Caki2 (cell line): ENCODE measurements around the gene RDH11. TPM values are rescaled to one million over a fixed set of nuclear protein-coding genes. Genes with fewer than 3 reads are reported as not detected.

ENCODE experiments used
- DNase-seq: peaks from one replicate; pipeline ENCODE4 v3.0.0-alpha.2; 2015; ENCODE audit warnings: low read depth
- in situ Hi-C: cut with HindIII; loops from 2 replicates; pipeline ENCODE4 v1.10.0; 2016; ENCODE audit warnings: low sequenced_read_pairs, low pct_unique_long_range_greater_than_20kb, mixed read lengths
- total RNA-seq: library from RNA; depleted of rRNA; stranded (reverse); fragments of >200 nt; shearing (Covaris generic); gene quantifications from 2 replicates; pipeline ENCODE4 v1.2.3, GENCODE V29; 2014; ENCODE audit warnings: low replicate concordance

RDH11 gene
- total RNA-seq, 1 experiment from 2014 or later = 33.2 TPM

DNA sequence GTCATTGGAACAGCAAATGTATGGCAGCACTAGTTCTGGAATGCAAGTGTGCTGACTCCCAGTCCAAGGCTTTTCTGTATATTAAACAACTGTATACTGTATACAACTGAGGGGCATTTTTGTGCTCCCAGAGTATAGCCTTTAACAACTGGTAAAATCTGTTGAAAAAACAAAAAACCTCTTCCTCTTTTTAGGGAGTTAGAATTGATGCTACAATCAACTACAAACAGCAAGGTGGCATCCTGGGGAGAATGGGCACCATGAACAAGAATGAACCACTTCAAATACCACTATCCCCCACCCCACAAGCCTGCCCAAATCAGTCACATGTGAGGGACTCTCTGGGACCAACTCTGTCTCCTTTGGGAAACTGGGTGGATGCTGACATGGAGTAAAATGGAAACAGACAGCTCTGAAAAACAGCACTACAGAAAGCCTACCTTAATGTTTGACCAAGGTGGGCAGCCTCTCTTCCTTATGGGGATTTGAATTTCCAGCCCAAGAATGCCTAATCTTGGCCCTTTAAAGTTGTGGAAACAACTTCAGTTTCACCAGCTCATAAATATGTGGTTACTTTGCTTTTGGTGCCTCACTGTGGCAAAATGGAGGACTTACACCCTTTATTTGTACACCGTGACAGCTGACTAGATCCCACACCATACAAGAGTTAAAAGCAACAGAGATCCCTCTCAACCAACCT, 28.7 kb downstream of the RDH11 start:
- in situ Hi-C loops = no loop called here
- peak; percentile 16 for DNase-seq

DNA sequence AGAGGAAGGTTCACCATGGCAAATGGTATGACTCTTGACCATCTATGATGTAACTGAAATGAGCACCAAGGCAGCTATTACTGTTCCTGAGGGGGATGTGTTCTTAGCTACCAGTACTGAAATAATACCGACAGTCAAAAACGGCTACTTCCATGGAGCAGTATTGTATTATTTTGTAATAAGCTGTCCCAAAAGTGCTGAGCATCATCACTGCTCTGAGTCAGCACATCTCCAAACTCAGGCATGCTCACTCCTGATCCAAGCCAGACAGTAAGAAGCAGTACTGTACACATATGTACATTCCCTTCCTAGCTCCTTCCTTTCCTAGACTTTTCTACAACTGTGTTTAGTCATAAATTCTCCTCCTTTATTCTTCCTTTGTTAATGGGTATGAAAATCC, 29.7 kb downstream of the RDH11 start:
- DNase-seq = no peak
- in situ Hi-C loops = no loop called here

DNA sequence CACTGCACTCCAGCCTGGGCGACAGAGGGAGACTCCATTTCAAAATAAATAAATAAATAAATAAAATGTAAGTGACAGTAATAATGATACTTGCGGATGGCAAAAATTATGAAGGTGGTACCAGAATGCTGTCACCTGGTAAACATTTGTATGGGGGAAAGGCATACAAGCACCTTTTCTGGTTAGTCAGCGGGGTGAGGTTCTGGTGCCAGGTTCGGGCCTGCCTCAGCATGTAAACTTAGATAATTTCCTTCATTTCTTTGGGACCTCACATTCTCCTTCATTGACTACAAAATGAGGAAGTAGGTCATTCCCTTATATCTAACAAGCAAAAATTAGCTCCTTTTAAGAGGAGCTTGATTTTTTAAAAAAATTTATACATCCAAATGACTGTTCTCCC, 31.9 kb downstream of the RDH11 start:
- in situ Hi-C loops = no loop called here
- DNase-seq = no peak

DNA sequence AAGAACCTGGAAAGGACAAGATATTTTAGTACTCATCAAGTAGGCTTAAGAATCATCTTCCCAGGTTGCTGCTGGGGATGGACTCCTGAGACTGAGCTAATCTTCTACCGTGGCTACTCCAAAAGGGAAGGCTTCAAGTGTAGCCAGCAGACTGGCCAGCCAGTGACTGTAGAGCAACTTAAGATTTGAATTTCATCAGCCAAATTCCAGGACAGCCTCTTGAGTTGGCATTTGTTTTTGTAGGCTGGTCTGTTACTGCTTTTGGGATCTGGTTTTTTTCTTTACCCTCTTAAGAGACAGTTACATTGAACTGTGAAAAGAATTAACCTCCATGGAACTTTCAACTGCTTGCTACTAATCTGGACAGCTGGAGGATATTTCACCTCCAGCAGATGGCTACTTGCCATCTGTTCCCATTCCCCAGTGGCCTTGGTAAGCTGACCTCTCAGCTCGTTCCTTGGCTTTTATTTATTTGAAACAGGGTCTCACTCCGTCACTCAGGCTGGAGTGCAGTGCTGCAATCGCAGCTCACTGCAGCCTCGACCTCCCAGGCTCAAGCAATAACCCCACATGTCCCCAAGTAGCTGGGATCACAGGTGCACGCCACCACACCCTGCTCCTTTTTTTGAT, 41.8 kb downstream of the RDH11 start:
- in situ Hi-C loops = no loop called here
- no peak for DNase-seq

- in situ Hi-C loops = no loop called here
- no peak for DNase-seq
These were observed 43.4 kb downstream of the RDH11 start for GRCh38 chr14:67652189-67652588.

DNA sequence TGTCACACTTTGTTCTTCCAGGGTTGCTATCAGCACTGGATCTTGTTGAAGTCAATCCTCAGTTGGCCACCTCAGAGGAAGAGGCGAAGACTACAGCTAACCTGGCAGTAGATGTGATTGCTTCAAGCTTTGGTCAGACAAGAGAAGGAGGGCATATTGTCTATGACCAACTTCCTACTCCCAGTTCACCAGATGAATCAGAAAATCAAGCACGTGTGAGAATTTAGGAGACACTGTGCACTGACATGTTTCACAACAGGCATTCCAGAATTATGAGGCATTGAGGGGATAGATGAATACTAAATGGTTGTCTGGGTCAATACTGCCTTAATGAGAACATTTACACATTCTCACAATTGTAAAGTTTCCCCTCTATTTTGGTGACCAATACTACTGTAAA, 44.9 kb downstream of the RDH11 start:
- no peak for DNase-seq
- in situ Hi-C loops = no loop called here

- no peak for DNase-seq
- in situ Hi-C loops = no loop called here
These were observed 45.4 kb downstream of the RDH11 start for GRCh38 chr14:67650151-67650550.

DNA sequence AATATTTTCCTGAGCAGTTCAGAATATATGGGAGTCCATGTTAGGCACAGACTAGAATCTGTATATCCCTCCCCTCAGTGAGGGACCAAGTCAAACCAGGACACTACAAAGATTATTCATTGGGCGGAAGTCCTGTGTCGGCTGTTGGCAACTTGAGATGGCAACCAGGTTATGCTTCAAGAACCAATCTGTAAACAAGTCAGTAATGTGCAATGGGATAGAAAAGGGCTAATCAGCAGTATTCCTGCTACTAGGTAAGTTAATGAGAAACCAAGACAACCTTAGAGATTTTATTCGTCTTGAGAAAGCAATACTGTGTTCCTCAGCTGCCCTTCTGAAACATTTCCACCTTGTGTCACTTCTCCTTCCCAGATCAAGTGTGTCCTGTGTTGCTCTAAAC, 49.4 kb downstream of the RDH11 start:
- DNase-seq = no peak
- in situ Hi-C loops = no loop called here

DNA sequence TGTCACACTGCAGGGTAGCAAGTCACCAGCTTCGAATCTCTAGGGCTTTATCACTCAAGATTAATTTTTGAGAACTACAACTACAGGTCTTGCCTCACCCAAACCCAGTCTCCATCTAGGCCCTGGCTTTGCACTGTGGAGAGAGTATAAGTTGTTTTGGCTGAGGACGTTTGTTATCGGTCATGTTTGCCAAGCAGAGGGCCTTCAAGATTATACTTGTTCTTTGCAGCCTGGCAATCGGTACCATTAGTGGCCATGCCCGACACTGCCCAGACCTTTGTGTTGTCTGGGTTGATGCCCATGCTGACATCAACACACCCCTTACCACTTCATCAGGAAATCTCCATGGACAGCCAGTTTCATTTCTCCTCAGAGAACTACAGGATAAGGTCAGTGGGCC, 50.1 kb downstream of the RDH11 start:
- DNase-seq = no peak
- in situ Hi-C loops = no loop called here

GRCh38 chr14:67644428-67644827, 51.1 kb downstream of the RDH11 start:
- DNase-seq = no peak
- in situ Hi-C loops = no loop called here

DNA sequence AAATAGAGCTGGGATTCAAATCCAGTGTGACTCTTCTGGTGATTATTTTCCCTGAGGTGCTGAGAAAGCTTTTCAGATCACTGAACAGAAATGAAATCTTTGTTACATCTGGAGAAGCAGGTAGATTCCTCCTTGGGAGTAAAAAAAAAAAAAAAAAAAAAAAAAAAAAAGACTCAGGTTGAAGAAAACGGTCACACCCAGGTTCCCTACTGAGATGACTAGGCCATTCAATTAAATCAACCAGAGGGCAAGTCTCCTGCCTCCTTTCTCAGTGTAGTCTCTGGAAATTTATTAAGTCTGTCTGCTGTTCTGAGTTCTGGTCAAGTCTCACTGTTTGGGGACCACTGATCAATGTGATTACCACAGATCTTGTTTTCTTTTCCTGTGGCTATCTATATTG, 51.9 kb downstream of the RDH11 start:
- peak; percentile 8 for DNase-seq
- in situ Hi-C loops = no loop called here

DNA sequence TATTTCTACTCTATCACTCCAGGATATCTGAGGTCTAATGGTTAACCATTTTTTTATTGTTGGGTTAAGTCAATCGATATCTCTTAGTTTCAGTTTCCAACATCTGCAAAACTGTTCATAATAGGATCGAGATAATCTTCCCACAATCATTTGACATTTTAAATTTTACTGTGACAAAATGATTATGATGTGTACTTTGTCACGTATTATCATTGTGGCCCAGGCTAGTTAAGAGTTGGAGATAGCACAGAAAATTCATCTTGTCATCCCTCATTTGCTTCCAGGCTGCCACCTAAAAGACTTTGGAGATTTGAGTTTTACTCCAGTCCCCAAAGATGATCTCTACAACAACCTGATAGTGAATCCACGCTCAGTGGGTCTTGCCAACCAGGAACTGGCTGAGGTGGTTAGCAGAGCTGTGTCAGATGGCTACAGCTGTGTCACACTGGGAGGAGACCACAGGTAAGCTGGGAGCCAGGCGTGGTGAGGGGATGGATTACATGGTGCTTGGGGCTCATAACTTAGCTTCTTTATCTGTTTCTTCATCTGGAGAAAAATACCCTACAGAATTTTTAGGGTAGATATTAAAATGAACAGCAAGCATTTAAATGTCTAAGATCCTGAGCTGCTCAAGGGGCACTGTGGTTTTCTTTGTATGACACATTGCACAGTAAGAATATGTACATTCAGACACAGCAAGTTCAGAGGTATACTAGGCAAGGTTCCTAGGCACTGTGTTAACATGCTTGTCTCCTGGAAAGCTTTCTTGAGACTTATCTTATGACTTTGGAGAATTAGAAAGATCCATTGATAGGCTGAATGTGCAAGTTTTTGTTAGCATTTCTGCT, 53.4 kb downstream of the RDH11 start:
- no peak for DNase-seq
- in situ Hi-C loops = no loop called here

GRCh38 chr14:67641480-67641879, 54.1 kb downstream of the RDH11 start:
- DNase-seq = no peak
- in situ Hi-C loops = no loop called here

DNA sequence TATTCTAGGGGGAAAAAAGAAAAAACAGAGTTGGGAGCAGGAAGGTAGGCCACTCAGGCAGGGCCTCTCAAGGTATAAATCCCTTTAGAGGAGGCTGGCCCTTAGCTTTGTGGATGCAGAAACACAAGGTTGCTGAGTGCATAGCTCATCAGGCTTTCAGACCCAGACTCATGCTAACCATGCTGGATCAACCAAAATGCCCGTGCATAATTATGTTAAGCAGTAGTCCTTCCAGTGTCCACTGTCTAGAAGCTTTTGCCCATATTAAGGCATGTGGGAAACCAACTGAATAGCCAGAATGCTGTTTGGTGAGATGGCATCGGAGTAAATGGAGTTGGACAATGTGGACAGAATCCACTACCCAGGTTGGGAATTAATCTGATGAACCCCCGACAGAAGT, 56.9 kb downstream of the RDH11 start:
- in situ Hi-C loops = no loop called here
- no peak for DNase-seq

- DNase-seq = peak; percentile 13
- in situ Hi-C loops = no loop called here
These were observed 59.1 kb downstream of the RDH11 start for GRCh38 chr14:67636361-67636919.

DNA sequence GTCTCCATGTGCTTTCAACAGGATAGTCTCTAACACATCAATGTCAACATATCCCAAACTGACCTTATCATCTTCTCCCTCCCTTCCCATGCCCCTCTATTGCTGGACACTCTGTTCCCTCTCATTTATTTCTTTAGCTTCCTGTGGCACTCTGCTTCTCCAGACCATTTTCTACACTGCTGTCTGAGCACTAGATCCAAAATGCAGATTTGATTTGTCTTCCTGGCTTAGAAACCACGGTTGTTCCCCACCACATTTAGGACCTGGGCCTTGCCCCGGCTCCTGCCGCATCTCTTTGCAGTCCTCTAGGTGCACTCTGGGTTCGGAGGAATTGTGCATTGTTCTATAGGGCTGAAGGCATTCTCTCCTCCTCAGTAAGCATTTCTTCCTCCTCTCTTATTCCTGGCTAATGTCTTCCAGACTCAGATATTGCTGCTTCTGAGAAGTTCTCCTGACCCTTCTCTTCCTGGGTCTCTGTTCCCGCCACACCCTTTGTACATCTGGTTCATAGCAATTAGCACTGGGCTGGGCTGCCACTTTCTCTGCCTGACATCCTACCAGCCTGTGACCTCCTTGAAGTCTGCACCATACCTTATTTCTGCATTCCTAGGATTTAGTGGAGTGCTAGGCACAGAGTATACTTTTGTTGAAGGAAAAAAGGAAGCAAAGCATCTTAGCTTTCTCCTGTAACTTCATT, 62.0 kb downstream of the RDH11 start:
- in situ Hi-C loops = no loop called here
- no peak for DNase-seq

DNA sequence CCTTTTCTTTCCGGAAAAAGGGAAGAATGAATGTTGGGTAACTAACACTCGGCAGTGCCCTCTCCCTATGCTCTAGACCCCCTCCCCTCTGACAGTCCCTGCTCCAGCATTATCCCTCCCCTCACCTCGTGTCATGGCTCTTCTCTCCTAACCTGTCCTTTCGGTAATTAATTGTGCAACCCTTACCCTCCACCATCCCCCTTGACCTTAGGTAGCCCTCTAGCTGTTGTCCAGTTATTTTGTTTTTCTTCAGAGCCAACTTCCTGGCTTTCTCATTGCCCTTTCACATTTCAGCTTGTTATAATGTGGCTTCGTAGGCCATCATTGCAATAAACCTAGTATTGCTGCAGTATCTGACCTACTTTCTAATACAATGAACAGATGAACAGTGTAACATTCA, 64.6 kb downstream of the RDH11 start:
- no peak for DNase-seq
- in situ Hi-C loops = no loop called here

GRCh38 chr14:67630186-67630585, 65.4 kb downstream of the RDH11 start:
- no peak for DNase-seq
- in situ Hi-C loops = no loop called here

DNA sequence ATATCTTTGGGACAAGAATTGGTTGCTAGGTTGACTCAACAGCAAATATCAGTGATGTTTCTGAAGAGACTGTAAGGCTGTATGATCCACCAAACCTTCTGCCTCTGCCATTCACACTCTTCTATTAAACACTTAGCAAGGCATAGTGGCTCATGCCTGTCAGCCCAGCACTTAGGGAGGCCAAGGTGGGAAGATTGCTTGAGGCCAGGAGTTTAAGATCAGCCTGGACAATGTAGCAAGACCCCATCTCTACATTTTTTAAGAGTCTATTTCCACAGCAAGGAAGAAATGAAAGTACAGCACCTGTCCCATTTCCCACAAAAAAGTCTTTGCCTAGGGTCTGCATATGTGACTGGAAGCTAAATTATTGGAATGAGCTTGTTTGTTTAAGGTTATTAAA, 68.0 kb downstream of the RDH11 start:
- in situ Hi-C loops = no loop called here
- no peak for DNase-seq
